MCF 10A (cell line): Measurements from ENCODE around the gene CDK4. TPM values are rescaled to one million over a fixed set of nuclear protein-coding genes. Genes with fewer than 3 reads are reported as not detected.

Source experiments
- BruUV-seq: library from RNA; stranded (reverse); fragments of 400-500 nt; replicated peaks from 2 replicates; lab custom pipeline; 2021; lab: Mats Ljungman, UMichigan
- CTCF ChIA-PET: fragments of 300-600 bp; sonication (Branson Sonifier 250); formaldehyde crosslinking; extraction: SDS; loops from one replicate; lab custom pipeline; 2021; ENCODE audit warnings: antibody characterized with exemption, inconsistent platforms; lab: Yijun Ruan, JAX
- POLR2A ChIA-PET: fragments of 300-600, 350-650 bp; sonication (Branson Sonifier 250); formaldehyde crosslinking; extraction: SDS; loops from one replicate; lab custom pipeline; 2020; ENCODE audit warnings: antibody characterized with exemption, inconsistent platforms; lab: Yijun Ruan, JAX
- DNase-seq: peaks from one replicate; pipeline ENCODE4 v3.0.0-alpha.2; 2018; ENCODE audit not compliant: unreplicated experiment
- H3K27ac Mint-ChIP-seq: one replicate; pipeline ENCODE4 v1.8.0; 2022; ENCODE audit warnings: mild to moderate bottlenecking, low read depth, mixed read lengths; ENCODE audit not compliant: unreplicated experiment
- H3K27me3 Mint-ChIP-seq: one replicate; pipeline ENCODE4 v1.8.0; 2022; ENCODE audit warnings: mixed read lengths; ENCODE audit not compliant: insufficient read depth, unreplicated experiment
- H3K36me3 Mint-ChIP-seq: one replicate; pipeline ENCODE4 v1.8.0; 2022; ENCODE audit warnings: mild to moderate bottlenecking, moderate library complexity, mixed read lengths; ENCODE audit not compliant: insufficient read depth, unreplicated experiment
- H3K4me1 Mint-ChIP-seq: one replicate; pipeline ENCODE4 v1.8.0; 2022; ENCODE audit warnings: mixed read lengths; ENCODE audit not compliant: insufficient read depth, unreplicated experiment
- H3K4me3 Mint-ChIP-seq: one replicate; pipeline ENCODE4 v1.8.0; 2022; ENCODE audit warnings: mild to moderate bottlenecking, moderate library complexity, mixed read lengths; ENCODE audit not compliant: unreplicated experiment
- H3K9me3 Mint-ChIP-seq: one replicate; pipeline ENCODE4 v1.8.0; 2022; ENCODE audit warnings: mixed read lengths; ENCODE audit not compliant: unreplicated experiment
- intact Hi-C: fragments of 100-400 bp; cut with micrococcal nuclease; formaldehyde crosslinking; loops from 2 replicates; pipeline ENCODE4 v1.14.1; 2022
- total RNA-seq: library from RNA; stranded (reverse); gene quantifications from 2 replicates; pipeline ENCODE4 v1.2.3, GENCODE V29; 2022
- TF ChIP-seq, protein P1 (sequence below): fragments of 200-600 bp; IDR thresholded peaks from one replicate; pipeline ENCODE4 v1.8.0; 2022; ENCODE audit warnings: antibody characterized with exemption, mild to moderate bottlenecking; ENCODE audit not compliant: unreplicated experiment

The CDK4 gene
- total RNA-seq, 1 experiment from 2014 or later, result 123 TPM

DNA sequence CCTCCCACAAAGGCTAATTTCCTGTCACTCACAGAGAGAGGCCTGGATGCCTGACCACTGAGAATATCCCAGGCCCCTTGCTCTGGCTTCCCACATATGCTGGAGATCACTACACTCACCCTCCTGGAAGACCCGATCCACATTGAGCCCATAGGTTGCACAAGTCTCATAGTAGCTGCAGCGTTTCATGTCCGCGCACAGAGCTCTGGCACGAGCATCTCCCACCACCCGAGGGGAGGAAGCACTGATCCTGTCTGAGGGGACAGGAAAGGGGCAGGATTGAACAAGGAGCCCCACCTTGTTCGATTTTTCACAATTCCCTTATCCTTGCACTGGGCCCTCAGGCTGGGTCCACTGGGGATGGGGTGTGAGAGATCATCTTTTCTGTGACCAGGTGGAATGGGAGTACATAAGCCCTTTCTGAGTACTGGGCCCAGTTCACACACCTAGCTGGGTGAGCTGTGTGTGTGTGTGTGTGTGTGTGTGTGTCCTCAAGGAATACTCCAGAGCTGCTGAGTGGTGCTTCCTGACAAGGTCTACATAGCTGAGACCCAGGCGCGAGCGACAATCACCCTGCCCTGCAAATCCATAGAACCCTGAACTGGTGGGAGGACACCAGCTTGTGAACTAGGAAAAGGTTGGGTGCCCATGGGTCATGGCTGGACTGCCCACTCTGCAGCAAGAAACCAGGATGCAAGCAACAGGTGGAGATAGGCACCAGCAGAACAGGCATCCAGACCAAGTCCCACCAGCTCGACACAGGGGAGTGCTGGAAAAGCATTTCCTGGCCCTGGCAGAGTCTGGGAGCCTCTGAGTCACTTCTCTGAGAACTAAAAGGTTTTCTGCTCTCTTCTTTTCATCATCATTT is 19.1 kb downstream of the CDK4 start:
- Mint-ChIP-seq H3K9me3 (no peaks in the 10 kb centered on the region), H3K36me3 (no peaks in the 10 kb centered on the region), H3K4me1 (peaks cover 11% of the 10 kb centered on the region), H3K27ac (no peak overlapping the region), H3K4me3 (no peak overlapping the region), H3K27me3 (peaks cover 38% of the 10 kb centered on the region)
- ChIA-PET CTCF (interaction anchor here (0.5 to 1.0 kb wide), 4 partner anchors 12 to 179 kb away, joined by 3 read pairs; no protein-coding TSS in a partner anchor), POLR2A (interaction anchor here (0.6 to 3.2 kb wide), 4 partner anchors 10 to 204 kb away, joined by 3 to 9 read pairs (median 4); partner anchors contain the start of gene TSPAN31)
- intact Hi-C loops, result no loop called here
- DNase-seq, result no peak
- no TSS peak for BruUV-seq
- TF ChIP-seq, protein P1, sequence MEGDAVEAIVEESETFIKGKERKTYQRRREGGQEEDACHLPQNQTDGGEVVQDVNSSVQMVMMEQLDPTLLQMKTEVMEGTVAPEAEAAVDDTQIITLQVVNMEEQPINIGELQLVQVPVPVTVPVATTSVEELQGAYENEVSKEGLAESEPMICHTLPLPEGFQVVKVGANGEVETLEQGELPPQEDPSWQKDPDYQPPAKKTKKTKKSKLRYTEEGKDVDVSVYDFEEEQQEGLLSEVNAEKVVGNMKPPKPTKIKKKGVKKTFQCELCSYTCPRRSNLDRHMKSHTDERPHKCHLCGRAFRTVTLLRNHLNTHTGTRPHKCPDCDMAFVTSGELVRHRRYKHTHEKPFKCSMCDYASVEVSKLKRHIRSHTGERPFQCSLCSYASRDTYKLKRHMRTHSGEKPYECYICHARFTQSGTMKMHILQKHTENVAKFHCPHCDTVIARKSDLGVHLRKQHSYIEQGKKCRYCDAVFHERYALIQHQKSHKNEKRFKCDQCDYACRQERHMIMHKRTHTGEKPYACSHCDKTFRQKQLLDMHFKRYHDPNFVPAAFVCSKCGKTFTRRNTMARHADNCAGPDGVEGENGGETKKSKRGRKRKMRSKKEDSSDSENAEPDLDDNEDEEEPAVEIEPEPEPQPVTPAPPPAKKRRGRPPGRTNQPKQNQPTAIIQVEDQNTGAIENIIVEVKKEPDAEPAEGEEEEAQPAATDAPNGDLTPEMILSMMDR, result no peak

DNA sequence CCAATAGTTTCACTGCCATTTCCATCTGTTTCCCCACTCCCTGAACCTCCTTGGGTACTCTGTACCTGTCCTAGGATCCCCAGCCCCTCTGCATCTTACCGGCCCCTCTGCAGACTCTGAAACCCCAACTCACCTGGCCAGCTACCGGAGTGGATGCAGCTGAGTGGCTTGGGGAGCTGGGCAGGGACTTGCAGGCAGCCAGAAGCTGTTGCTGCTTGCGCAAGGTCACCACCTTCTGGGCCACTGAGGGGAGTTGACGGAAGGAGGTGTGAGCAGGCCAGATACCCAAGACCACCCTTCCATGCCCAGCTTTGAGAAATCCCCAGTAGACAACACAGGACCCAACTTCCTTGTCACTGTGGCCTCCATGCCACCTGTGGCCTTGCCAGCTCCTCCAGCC is 19.8 kb downstream of the CDK4 start:
- POLR2A ChIA-PET, result interaction anchor here (1.2 to 1.6 kb wide), 2 partner anchors 13 to 38 kb away, joined by 5 to 6 read pairs; partner anchors contain the start of genes OS9 and TSPAN31
- BruUV-seq, result no TSS peak
- Mint-ChIP-seq H3K27me3 (peaks cover 35% of the 10 kb centered on the region), H3K4me1 (peaks cover 11% of the 10 kb centered on the region), H3K36me3 (no peaks in the 10 kb centered on the region), H3K27ac (no peak overlapping the region), H3K9me3 (no peaks in the 10 kb centered on the region), H3K4me3 (no peak overlapping the region)
- CTCF ChIA-PET, result interaction anchor here (0.7 to 1.0 kb wide), 2 partner anchors 149 to 179 kb away, joined by 3 read pairs; no protein-coding TSS in a partner anchor
- no peak for DNase-seq
- TF ChIP-seq, protein P1, result no peak
- intact Hi-C loops, result no loop called here

DNA sequence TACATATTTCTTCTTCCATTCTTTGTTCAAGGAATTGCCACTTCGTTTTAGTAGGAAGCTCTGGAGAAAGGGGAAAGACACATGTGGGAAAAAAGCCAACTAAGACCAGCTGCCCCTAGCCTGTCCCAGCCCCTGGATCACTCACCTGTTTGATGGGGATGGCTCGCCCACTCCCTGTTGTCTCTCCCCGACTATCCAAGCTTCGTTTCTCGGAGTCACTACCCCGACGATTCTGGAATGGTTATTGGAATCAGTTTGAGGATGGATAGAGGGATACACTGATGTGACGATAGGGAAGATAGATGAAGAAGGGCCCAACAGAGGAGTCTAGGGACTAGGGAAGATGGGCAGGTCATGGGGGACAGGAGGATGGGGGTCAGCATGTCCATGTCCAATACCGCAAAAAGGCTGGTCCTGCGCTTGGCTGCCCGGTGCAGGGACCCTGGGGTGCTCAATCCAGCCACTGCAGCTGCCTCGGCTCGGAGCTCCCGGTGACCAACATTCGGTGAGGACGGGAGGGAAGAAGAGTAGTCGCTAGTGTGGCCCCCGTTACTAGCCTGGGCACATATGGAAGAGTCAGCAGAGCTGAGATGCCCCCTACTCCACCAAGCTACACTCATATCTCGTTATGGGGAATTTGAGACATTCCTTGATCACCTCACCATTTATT is 20.6 kb downstream of the CDK4 start:
- ChIA-PET POLR2A (interaction anchor here (1.2 to 1.6 kb wide), 2 partner anchors 13 to 37 kb away, joined by 5 to 6 read pairs; partner anchors contain the start of genes OS9 and TSPAN31), CTCF (interaction anchor here (0.6 to 1.2 kb wide), 5 partner anchors 11 to 206 kb away, joined by 3 to 4 read pairs (median 3); no protein-coding TSS in a partner anchor)
- H3K27ac Mint-ChIP-seq, result no peak overlapping the region
- BruUV-seq, result no TSS peak
- DNase-seq, result no peak
- H3K4me1 Mint-ChIP-seq, result peaks cover 4% of the 10 kb centered on the region
- intact Hi-C loops, result no loop called here
- no peaks in the 10 kb centered on the region for H3K36me3 Mint-ChIP-seq
- peaks cover 28% of the 10 kb centered on the region for H3K27me3 Mint-ChIP-seq
- no peaks in the 10 kb centered on the region for H3K9me3 Mint-ChIP-seq
- TF ChIP-seq, protein P1, result no peak
- no peak overlapping the region for H3K4me3 Mint-ChIP-seq
